Stimulated activated CD4-positive, alpha-beta T cell treated with anti-CD3 and anti-CD28 coated beads, TNF-alpha, amount 100 ng/mL, for 4 hours (primary cell): ENCODE results near the gene PITRM1.
"Not testable (repeated sequence)": the region's sequence is repeated elsewhere in the genome, so short reads cannot be mapped to it uniquely, and the experiment has no call there.

ENCODE experiments used
- DNase-seq, 3 experiments: peaks; one replicate each; pipeline ENCODE4 v3.0.0-alpha.2; 2020; ENCODE audit warnings: low read depth in 3 of 3

PITRM1 gene

GRCh38 chr10:3172446-3173170 is at the start of gene PITRM1:
TSS of gene PITRM1 (minus strand) at chr10:3172782. CDS start at chr10:3172772, 10 bp downstream.
- peak; percentile 94 to 99 (median 98) for DNase-seq

GRCh38 chr10:3222068-3222467 is 49.5 kb upstream of the PITRM1 start:
- no peak for DNase-seq

- DNase-seq, result not testable (repeated sequence)
Measured at GRCh38 chr10:3221601-3222000, 49.0 kb upstream of the PITRM1 start.

GRCh38 chr10:3220853-3221252 is 48.3 kb upstream of the PITRM1 start:
- no peak for DNase-seq

GRCh38 chr10:3219021-3219628 is 46.5 kb upstream of the PITRM1 start:
- DNase-seq, result not testable (repeated sequence)

GRCh38 chr10:3217853-3218252 is 45.3 kb upstream of the PITRM1 start:
- DNase-seq, result no peak

GRCh38 chr10:3217301-3217700 is 44.7 kb upstream of the PITRM1 start:
- DNase-seq, result no peak

- no peak for DNase-seq
Measured at GRCh38 chr10:3215153-3215775, 42.7 kb upstream of the PITRM1 start.

GRCh38 chr10:3213758-3214515 is 41.4 kb upstream of the PITRM1 start:
- DNase-seq, result no peak

GRCh38 chr10:3213208-3213607 is 40.6 kb upstream of the PITRM1 start:
- no peak for DNase-seq

GRCh38 chr10:3210251-3210877 is 37.8 kb upstream of the PITRM1 start:
- no peak for DNase-seq

- no peak for DNase-seq
Measured at GRCh38 chr10:3208481-3209406, 36.2 kb upstream of the PITRM1 start.

- DNase-seq, result no peak
Measured at GRCh38 chr10:3207351-3207750, 34.8 kb upstream of the PITRM1 start.

- no peak for DNase-seq
Measured at GRCh38 chr10:3206511-3207157, 34.1 kb upstream of the PITRM1 start.

GRCh38 chr10:3203972-3204371 is 31.4 kb upstream of the PITRM1 start:
- DNase-seq, result no peak

- no peak for DNase-seq
Measured at GRCh38 chr10:3203016-3203811, 30.6 kb upstream of the PITRM1 start.

- DNase-seq, result no peak
Measured at GRCh38 chr10:3201796-3202195, 29.2 kb upstream of the PITRM1 start.

- no peak for DNase-seq
Measured at GRCh38 chr10:3199488-3199887, 26.9 kb upstream of the PITRM1 start.

GRCh38 chr10:3198900-3199299 is 26.3 kb upstream of the PITRM1 start:
- no peak for DNase-seq
